Measurements from ENCODE around the gene SRRM2. TPM values are rescaled to one million over a fixed set of nuclear protein-coding genes. Genes with fewer than 3 reads are reported as not detected.

Gene SRRM2
- total RNA-seq, 3 donors from 2014 or later, result 537 to 551 (median 548) TPM

- Mint-ChIP-seq H3K36me3 (ENCODE audit: insufficient read depth) (peaks cover 6% of the 10 kb centered on the region), H3K27me3 (ENCODE audit: low read depth) (no peaks in the 10 kb centered on the region), H3K9me3 (no peaks in the 10 kb centered on the region), H3K4me1 (ENCODE audit: low read depth) (peaks cover 27% of the 10 kb centered on the region), H3K4me3 (peak overlapping the region; percentile 37)
- no peak for DNase-seq
- ATAC-seq, result no peak
Observed at GRCh38 chr16:2779151-2779920, 26.9 kb downstream of the SRRM2 start.

- DNase-seq, result no peak
- no peaks in the 10 kb centered on the region for H3K27me3 Mint-ChIP-seq (ENCODE audit: low read depth)
- H3K4me3 Mint-ChIP-seq, result peak overlapping the region; percentile 37
Observed at GRCh38 chr16:2779978-2780898, 27.8 kb downstream of the SRRM2 start.

GRCh38 chr16:2782583-2783351, 30.3 kb downstream of the SRRM2 start:
- Mint-ChIP-seq H3K27me3 (ENCODE audit: low read depth) (peaks cover 2% of the 10 kb centered on the region), H3K36me3 (ENCODE audit: insufficient read depth) (no peaks in the 10 kb centered on the region), H3K9me3 (no peaks in the 10 kb centered on the region), H3K4me3 (no peak overlapping the region), H3K4me1 (ENCODE audit: low read depth) (peaks cover 21% of the 10 kb centered on the region)
- ATAC-seq (no peak), DNase-seq (no peak)

More at GRCh38 chr16:2779978-2780898, 27.8 kb downstream of the SRRM2 start:
- Mint-ChIP-seq H3K9me3 (no peaks in the 10 kb centered on the region), H3K4me1 (ENCODE audit: low read depth) (peaks cover 30% of the 10 kb centered on the region), H3K36me3 (ENCODE audit: insufficient read depth) (peaks cover 5% of the 10 kb centered on the region)
- ATAC-seq, result no peak

- no peaks in the 10 kb centered on the region for H3K36me3 Mint-ChIP-seq (ENCODE audit: insufficient read depth)
- peaks cover 12% of the 10 kb centered on the region for H3K4me1 Mint-ChIP-seq (ENCODE audit: low read depth)
- no peak for ATAC-seq
- H3K4me3 Mint-ChIP-seq, result peak overlapping the region; percentile 51
- H3K27me3 Mint-ChIP-seq (ENCODE audit: low read depth), result peaks cover 6% of the 10 kb centered on the region
- no peaks in the 10 kb centered on the region for H3K9me3 Mint-ChIP-seq
- no peak for DNase-seq
Observed at GRCh38 chr16:2783581-2784357, 31.3 kb downstream of the SRRM2 start.

GRCh38 chr16:2784358-2785100, 32.1 kb downstream of the SRRM2 start:
- Mint-ChIP-seq H3K4me3 (peak overlapping the region; percentile 81), H3K36me3 (ENCODE audit: insufficient read depth) (no peaks in the 10 kb centered on the region), H3K27me3 (ENCODE audit: low read depth) (peaks cover 8% of the 10 kb centered on the region), H3K9me3 (no peaks in the 10 kb centered on the region), H3K4me1 (ENCODE audit: low read depth) (peaks cover 10% of the 10 kb centered on the region)
- DNase-seq (no peak), ATAC-seq (no peak)

- Mint-ChIP-seq H3K4me3 (peak overlapping the region; percentile 81), H3K27me3 (ENCODE audit: low read depth) (peaks cover 14% of the 10 kb centered on the region), H3K9me3 (no peaks in the 10 kb centered on the region), H3K4me1 (ENCODE audit: low read depth) (peaks cover 8% of the 10 kb centered on the region), H3K36me3 (ENCODE audit: insufficient read depth) (no peaks in the 10 kb centered on the region)
- DNase-seq (peak; percentile 30), ATAC-seq (peak; percentile 76 to 82)
Observed at GRCh38 chr16:2785101-2785991, 32.9 kb downstream of the SRRM2 start.

- Mint-ChIP-seq H3K4me3 (peak overlapping the region; percentile 37), H3K36me3 (ENCODE audit: insufficient read depth) (no peaks in the 10 kb centered on the region), H3K4me1 (ENCODE audit: low read depth) (peaks cover 7% of the 10 kb centered on the region), H3K27me3 (ENCODE audit: low read depth) (peaks cover 22% of the 10 kb centered on the region), H3K9me3 (no peaks in the 10 kb centered on the region)
- DNase-seq (no peak), ATAC-seq (no peak)
Observed at GRCh38 chr16:2786061-2786825, 33.8 kb downstream of the SRRM2 start.

GRCh38 chr16:2786826-2787151, 34.4 kb downstream of the SRRM2 start:
- Mint-ChIP-seq H3K36me3 (ENCODE audit: insufficient read depth) (no peaks in the 10 kb centered on the region), H3K4me1 (ENCODE audit: low read depth) (peaks cover 7% of the 10 kb centered on the region), H3K27me3 (ENCODE audit: low read depth) (peaks cover 27% of the 10 kb centered on the region), H3K4me3 (no peak overlapping the region), H3K9me3 (no peaks in the 10 kb centered on the region)
- no peak for DNase-seq
- no peak for ATAC-seq

- DNase-seq (no peak), ATAC-seq (no peak)
- Mint-ChIP-seq H3K4me1 (ENCODE audit: low read depth) (peaks cover 7% of the 10 kb centered on the region), H3K9me3 (no peaks in the 10 kb centered on the region), H3K4me3 (peak within 1 kb of the TSS; percentile 33), H3K27me3 (ENCODE audit: low read depth) (peaks cover 32% of the 10 kb centered on the region), H3K36me3 (ENCODE audit: insufficient read depth) (no peaks in the 10 kb centered on the region)
Observed at GRCh38 chr16:2787406-2787805, 35.0 kb downstream of the SRRM2 start, which contains the start of gene PRSS33. Gene PRSS33, minus strand, starts transcription at chr16:2787560. Its CDS starts 1,013 bp downstream, at chr16:2786547.

- Mint-ChIP-seq H3K4me1 (ENCODE audit: low read depth) (peaks cover 7% of the 10 kb centered on the region), H3K36me3 (ENCODE audit: insufficient read depth) (no peaks in the 10 kb centered on the region), H3K9me3 (no peaks in the 10 kb centered on the region), H3K27me3 (ENCODE audit: low read depth) (peaks cover 32% of the 10 kb centered on the region), H3K4me3 (no peak overlapping the region)
- ATAC-seq (no peak), DNase-seq (no peak)
Observed at GRCh38 chr16:2787961-2788360, 35.5 kb downstream of the SRRM2 start.

GRCh38 chr16:2790631-2791030, 38.2 kb downstream of the SRRM2 start:
- H3K4me1 Mint-ChIP-seq (ENCODE audit: low read depth), result peaks cover 4% of the 10 kb centered on the region
- no peak for ATAC-seq
- H3K36me3 Mint-ChIP-seq (ENCODE audit: insufficient read depth), result no peaks in the 10 kb centered on the region
- no peaks in the 10 kb centered on the region for H3K9me3 Mint-ChIP-seq
- H3K4me3 Mint-ChIP-seq, result no peak overlapping the region
- H3K27me3 Mint-ChIP-seq (ENCODE audit: low read depth), result peaks cover 39% of the 10 kb centered on the region
- no peak for DNase-seq

- DNase-seq (no peak), ATAC-seq (no peak)
- no peaks in the 10 kb centered on the region for H3K36me3 Mint-ChIP-seq (ENCODE audit: insufficient read depth)
- peaks cover under 1% of the 10 kb centered on the region for H3K4me1 Mint-ChIP-seq (ENCODE audit: low read depth)
- no peaks in the 10 kb centered on the region for H3K9me3 Mint-ChIP-seq
- H3K4me3 Mint-ChIP-seq, result no peak overlapping the region
- peaks cover 39% of the 10 kb centered on the region for H3K27me3 Mint-ChIP-seq (ENCODE audit: low read depth)
Observed at GRCh38 chr16:2791174-2791573, 38.7 kb downstream of the SRRM2 start.
